Measurements from ENCODE around the gene DAP. TPM values are rescaled to one million over a fixed set of nuclear protein-coding genes. Genes with fewer than 3 reads are reported as not detected.

The DAP gene, protein sequence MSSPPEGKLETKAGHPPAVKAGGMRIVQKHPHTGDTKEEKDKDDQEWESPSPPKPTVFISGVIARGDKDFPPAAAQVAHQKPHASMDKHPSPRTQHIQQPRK
- total RNA-seq (2014; rRNA removed; shearing (Covaris generic)) (37.9 and 52.9 TPM in 2 replicates), polyA plus RNA-seq (2016; fragmentation: Nextera tagmentation; extraction: Ambion mirVana) (255 and 259 TPM in 2 replicates)

DNA sequence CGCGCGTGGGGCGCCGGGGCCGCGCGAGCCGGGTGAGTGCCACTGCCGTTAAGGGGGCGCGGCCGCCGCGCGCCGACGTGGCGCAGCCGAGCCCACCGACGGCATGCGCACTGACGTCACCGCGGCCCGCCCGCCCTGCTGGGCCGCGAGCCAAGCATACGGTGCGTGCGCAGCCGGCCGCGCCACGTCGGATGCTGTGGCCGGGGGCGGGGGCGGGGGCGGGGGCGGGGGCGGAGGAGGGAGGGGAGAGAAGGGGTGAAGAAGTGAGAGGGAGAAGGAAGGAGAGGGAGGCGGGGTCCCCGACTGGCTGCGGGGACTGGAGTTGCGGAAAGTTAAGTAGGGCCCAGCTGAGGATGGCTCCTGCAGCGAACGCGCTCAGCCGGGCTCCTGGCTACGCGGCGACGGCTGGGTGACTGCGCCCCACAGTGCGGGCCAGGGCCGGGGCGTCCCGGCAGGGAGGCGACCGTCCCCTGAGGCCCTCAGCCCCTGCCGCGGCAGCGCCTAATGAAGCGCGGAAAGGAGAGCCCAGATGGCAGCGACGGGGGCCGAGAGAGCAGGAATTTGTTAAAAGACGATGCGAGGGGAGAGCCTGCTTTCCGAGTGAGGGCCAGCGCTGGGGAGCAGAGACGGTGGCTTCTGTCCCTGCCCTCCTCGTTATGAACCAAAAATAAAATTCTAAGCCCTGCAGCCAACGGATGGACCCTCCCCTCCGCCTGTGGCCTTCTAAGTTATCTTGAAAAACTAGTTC lies at the start of gene DAP:
TSS of gene DAP (minus strand) at position 50 of the 748 bp plus-strand sequence. CDS start 166 bp downstream, outside the sequence.
- peak within 1 kb of the TSS; percentile 96 for H2AFZ ChIP-seq
- H3F3A ChIP-seq (ENCODE audit: insufficient read depth): peaks cover 20% of the 10 kb centered on the region
- no peak for TF ChIP-seq EZH2 (IDR thresholded peaks at IDR 0.05; ENCODE audit: insufficient read depth, poor library complexity, severe bottlenecking)
- TF ChIP-seq EZH2phosphoT487 (IDR thresholded peaks at IDR 0.05; ENCODE audit: insufficient read depth, low read depth): no peak
- H4K20me1 ChIP-seq (ENCODE audit: insufficient read depth): no peaks in the 10 kb centered on the region
- DNase-seq: peak; percentile 92
- H3K9me2 ChIP-seq (ENCODE audit: insufficient read depth): no peaks in the 10 kb centered on the region
- in situ Hi-C loops (cut with MboI): no loop called here
- peak within 1 kb of the TSS; percentile 94 for H3K9ac ChIP-seq
- WGBS, 2 experiments (ENCODE audit: low coverage in 1 of 2, low lambda C conversion rate in 2 of 2, missing lambda C conversion rate in 2 of 2): 4 to 5% methylated on average over 31 to 49 of the region's 79 CpGs
- peak within 1 kb of the TSS; percentile 99 for H3K4me2 ChIP-seq (ENCODE audit: unreplicated experiment)
- peaks cover 20% of the 10 kb centered on the region for H3K4me1 ChIP-seq (ENCODE audit: insufficient read depth)
- peak within 1 kb of the TSS; percentile 87 for H3K27ac ChIP-seq
- peak within 1 kb of the TSS; percentile 97 for H3K4me3 ChIP-seq
- H3K9me3 ChIP-seq (ENCODE audit: low read depth): no peaks in the 10 kb centered on the region
- H3K36me3 ChIP-seq (ENCODE audit: low read depth): no peaks in the 10 kb centered on the region
- H3K27me3 ChIP-seq (replicated peaks; ENCODE audit: insufficient read depth): no peaks in the 10 kb centered on the region
- peaks cover 40% of the 10 kb centered on the region for H3K79me2 ChIP-seq (ENCODE audit: insufficient read depth)

DNA sequence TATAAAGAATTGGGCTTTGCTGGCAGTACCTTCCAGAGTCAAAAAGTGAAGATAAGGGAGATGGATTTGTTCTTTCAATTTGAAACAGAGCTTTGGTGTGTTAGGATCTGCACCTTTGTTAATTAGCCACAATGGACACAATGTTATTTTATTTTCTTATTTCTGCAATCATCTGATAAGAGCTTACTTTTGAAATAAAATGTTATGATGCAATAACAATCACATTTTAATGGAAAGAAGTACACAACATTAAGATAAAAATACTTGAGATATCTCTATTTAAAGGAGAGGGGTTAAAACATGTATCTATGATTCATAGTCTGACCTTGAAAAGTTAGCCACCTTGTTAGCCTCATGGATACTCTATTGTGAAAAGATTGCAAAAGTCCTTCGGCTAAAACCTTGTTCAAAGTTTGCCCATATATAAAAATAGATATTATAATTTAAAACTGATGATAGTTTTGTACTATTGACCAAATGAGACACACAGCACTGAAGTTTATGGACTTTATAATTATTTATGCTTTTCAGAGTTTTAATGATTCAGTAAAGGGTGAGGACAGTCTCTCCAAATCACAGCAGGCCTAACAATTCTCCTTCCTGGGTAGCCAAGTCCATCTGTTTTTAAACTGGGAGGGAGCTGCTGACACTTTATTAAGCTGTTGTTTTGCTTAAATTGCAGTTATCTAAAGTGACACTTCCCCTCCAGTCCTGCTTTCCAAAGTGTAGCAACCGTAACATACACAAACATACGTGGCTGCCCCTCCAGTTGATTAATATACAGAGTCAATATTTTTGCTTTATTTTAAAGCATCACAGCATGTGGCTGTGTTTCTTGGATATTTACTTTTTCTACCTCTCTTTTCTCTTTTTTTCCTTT lies 47.6 kb upstream of the DAP start:
- DNase-seq: no peak
- H3K4me3 ChIP-seq: no peak overlapping the region
- no peaks in the 10 kb centered on the region for H3K9me2 ChIP-seq (ENCODE audit: insufficient read depth)
- H4K20me1 ChIP-seq (ENCODE audit: insufficient read depth): no peaks in the 10 kb centered on the region
- H2AFZ ChIP-seq: no peak overlapping the region
- H3K4me2 ChIP-seq (ENCODE audit: unreplicated experiment): no peak overlapping the region
- no peaks in the 10 kb centered on the region for H3K4me1 ChIP-seq (ENCODE audit: insufficient read depth)
- no peaks in the 10 kb centered on the region for H3K36me3 ChIP-seq (ENCODE audit: low read depth)
- in situ Hi-C loops (cut with MboI): no loop called here
- no peak overlapping the region for H3K27ac ChIP-seq
- H3K9ac ChIP-seq: no peak overlapping the region
- no peaks in the 10 kb centered on the region for H3K9me3 ChIP-seq (ENCODE audit: low read depth)
- peaks cover 55% of the 10 kb centered on the region for H3K27me3 ChIP-seq (replicated peaks; ENCODE audit: insufficient read depth)
- H3F3A ChIP-seq (ENCODE audit: insufficient read depth): no peaks in the 10 kb centered on the region
- TF ChIP-seq EZH2 (IDR thresholded peaks at IDR 0.05; ENCODE audit: insufficient read depth, poor library complexity, severe bottlenecking) (no peak), EZH2phosphoT487 (IDR thresholded peaks at IDR 0.05; ENCODE audit: insufficient read depth, low read depth) (no peak)
- no peaks in the 10 kb centered on the region for H3K79me2 ChIP-seq (ENCODE audit: insufficient read depth)
- WGBS, 2 experiments (ENCODE audit: low coverage in 1 of 2, low lambda C conversion rate in 2 of 2, missing lambda C conversion rate in 2 of 2): 23 to 28% methylated on average over 3 of the region's 3 CpGs

GRCh38 chr5:10801931-10802666 lies 41.1 kb upstream of the DAP start:
- WGBS, 2 experiments (ENCODE audit: low coverage in 1 of 2, low lambda C conversion rate in 2 of 2, missing lambda C conversion rate in 2 of 2): 49 to 51% methylated on average over 9 of the region's 9 CpGs
- TF ChIP-seq EZH2 (IDR thresholded peaks at IDR 0.05; ENCODE audit: insufficient read depth, poor library complexity, severe bottlenecking): no peak
- no peak for TF ChIP-seq EZH2phosphoT487 (IDR thresholded peaks at IDR 0.05; ENCODE audit: insufficient read depth, low read depth)
- H3K27ac ChIP-seq: no peak overlapping the region

GRCh38 chr5:10800852-10801251 lies 39.8 kb upstream of the DAP start:
- H4K20me1 ChIP-seq (ENCODE audit: insufficient read depth): no peaks in the 10 kb centered on the region
- H3K79me2 ChIP-seq (ENCODE audit: insufficient read depth): no peaks in the 10 kb centered on the region
- no peaks in the 10 kb centered on the region for H3K36me3 ChIP-seq (ENCODE audit: low read depth)
- H3F3A ChIP-seq (ENCODE audit: insufficient read depth): no peaks in the 10 kb centered on the region
- no peak overlapping the region for H3K9ac ChIP-seq
- no peak overlapping the region for H3K27ac ChIP-seq
- H2AFZ ChIP-seq: no peak overlapping the region
- no peaks in the 10 kb centered on the region for H3K9me2 ChIP-seq (ENCODE audit: insufficient read depth)
- in situ Hi-C loops (cut with MboI): no loop called here
- no peak overlapping the region for H3K4me3 ChIP-seq
- peaks cover 38% of the 10 kb centered on the region for H3K27me3 ChIP-seq (replicated peaks; ENCODE audit: insufficient read depth)
- no peak for DNase-seq
- no peak for TF ChIP-seq EZH2 (IDR thresholded peaks at IDR 0.05; ENCODE audit: insufficient read depth, poor library complexity, severe bottlenecking)
- no peak for TF ChIP-seq EZH2phosphoT487 (IDR thresholded peaks at IDR 0.05; ENCODE audit: insufficient read depth, low read depth)
- WGBS, 2 experiments (ENCODE audit: low coverage in 1 of 2, low lambda C conversion rate in 2 of 2, missing lambda C conversion rate in 2 of 2): 44 to 58% methylated on average over 3 of the region's 3 CpGs
- H3K9me3 ChIP-seq (ENCODE audit: low read depth): no peaks in the 10 kb centered on the region
- no peaks in the 10 kb centered on the region for H3K4me1 ChIP-seq (ENCODE audit: insufficient read depth)
- no peak overlapping the region for H3K4me2 ChIP-seq (ENCODE audit: unreplicated experiment)

More at GRCh38 chr5:10801931-10802666, 41.1 kb upstream of the DAP start:
- Histone ChIP-seq H3K79me2 (ENCODE audit: insufficient read depth) (no peaks in the 10 kb centered on the region), H3F3A (ENCODE audit: insufficient read depth) (no peaks in the 10 kb centered on the region), H2AFZ (no peak overlapping the region), H3K27me3 (replicated peaks; ENCODE audit: insufficient read depth) (peaks cover 41% of the 10 kb centered on the region), H3K9me2 (ENCODE audit: insufficient read depth) (no peaks in the 10 kb centered on the region), H3K4me1 (ENCODE audit: insufficient read depth) (no peaks in the 10 kb centered on the region), H3K4me2 (ENCODE audit: unreplicated experiment) (no peak overlapping the region), H3K36me3 (ENCODE audit: low read depth) (no peaks in the 10 kb centered on the region), H3K4me3 (no peak overlapping the region), H3K9me3 (ENCODE audit: low read depth) (no peaks in the 10 kb centered on the region), H4K20me1 (ENCODE audit: insufficient read depth) (no peaks in the 10 kb centered on the region), H3K9ac (no peak overlapping the region)
- in situ Hi-C loops (cut with MboI): no loop called here
- no peak for DNase-seq

Measured in GM23248 (cell line).